ENCODE results near the gene VAC14. TPM values are rescaled to one million over a fixed set of nuclear protein-coding genes. Genes with fewer than 3 reads are reported as not detected.

Gene VAC14
- total RNA-seq, 1 donor from 2014 or later: 38.4 TPM

DNA sequence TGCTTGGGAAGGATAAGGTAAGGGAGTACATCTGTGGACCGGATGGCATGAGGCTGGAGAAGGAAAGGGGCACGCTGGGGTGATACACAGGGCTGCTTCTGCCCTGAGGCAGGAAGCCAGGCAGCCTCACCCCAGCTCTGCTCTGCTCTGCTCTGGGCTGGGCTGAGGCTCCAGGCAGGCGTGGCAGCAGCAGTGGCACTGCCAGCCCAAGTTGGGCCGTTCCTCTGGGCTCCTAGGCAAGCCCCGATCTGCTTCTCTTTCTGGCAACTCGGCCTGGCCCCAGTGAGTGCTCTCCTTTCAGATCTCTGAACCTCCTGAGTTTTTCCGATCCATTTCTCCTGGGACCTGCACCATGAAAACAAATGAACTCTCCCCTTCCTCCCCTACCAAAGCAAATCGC is 44.9 kb downstream of the VAC14 start:
- TF ChIP-seq, protein P1, sequence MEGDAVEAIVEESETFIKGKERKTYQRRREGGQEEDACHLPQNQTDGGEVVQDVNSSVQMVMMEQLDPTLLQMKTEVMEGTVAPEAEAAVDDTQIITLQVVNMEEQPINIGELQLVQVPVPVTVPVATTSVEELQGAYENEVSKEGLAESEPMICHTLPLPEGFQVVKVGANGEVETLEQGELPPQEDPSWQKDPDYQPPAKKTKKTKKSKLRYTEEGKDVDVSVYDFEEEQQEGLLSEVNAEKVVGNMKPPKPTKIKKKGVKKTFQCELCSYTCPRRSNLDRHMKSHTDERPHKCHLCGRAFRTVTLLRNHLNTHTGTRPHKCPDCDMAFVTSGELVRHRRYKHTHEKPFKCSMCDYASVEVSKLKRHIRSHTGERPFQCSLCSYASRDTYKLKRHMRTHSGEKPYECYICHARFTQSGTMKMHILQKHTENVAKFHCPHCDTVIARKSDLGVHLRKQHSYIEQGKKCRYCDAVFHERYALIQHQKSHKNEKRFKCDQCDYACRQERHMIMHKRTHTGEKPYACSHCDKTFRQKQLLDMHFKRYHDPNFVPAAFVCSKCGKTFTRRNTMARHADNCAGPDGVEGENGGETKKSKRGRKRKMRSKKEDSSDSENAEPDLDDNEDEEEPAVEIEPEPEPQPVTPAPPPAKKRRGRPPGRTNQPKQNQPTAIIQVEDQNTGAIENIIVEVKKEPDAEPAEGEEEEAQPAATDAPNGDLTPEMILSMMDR (IDR thresholded peaks at IDR 0.05; ENCODE audit: unreplicated experiment): no peak
- Mint-ChIP-seq H3K36me3 (ENCODE audit: insufficient read depth) (peaks cover 11% of the 10 kb centered on the region), H3K27ac (no peak overlapping the region), H3K27me3 (no peaks in the 10 kb centered on the region), H3K4me3 (ENCODE audit: low read depth) (no peak overlapping the region), H3K4me1 (ENCODE audit: low read depth) (no peaks in the 10 kb centered on the region), H3K9me3 (ENCODE audit: low read depth) (no peaks in the 10 kb centered on the region)
- no peak for DNase-seq (ENCODE audit: low spot score, unreplicated experiment)

DNA sequence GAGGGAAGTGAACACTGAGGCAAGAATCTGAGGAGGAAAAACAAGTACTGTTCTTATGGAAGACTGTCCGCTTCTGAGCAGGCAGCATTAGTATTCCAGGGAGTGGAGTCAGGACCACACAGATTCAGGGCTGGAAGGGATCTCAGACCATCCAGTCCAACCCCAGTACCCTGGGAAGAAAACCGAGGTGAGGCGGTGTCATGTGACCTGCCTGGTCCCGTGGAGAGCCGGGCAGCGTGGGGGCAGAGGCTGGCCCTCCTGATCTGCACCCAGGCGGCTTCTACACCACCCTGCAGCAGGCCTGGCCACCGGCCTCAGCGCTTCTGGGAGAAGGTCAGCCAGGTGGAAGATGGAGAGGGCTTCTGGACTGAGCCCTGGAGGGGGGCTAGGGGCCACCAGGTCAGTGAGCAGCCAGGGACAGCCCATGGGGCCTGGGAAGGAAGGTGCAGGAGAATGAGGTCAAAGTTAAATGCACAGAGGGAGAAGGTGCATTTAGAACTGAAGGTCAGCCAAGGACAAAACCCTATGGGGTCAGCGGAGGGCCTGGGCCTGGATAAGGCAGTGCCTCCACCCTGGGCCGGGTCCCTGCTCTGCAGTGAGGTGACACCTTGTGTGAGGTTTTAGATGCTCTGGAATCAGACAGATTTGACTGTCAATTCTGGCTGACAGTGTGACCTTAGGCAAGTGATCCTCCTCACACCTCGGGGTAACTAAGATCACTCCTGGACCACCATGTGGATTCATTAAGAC is 45.9 kb downstream of the VAC14 start:
- no peak overlapping the region for H3K4me3 Mint-ChIP-seq (ENCODE audit: low read depth)
- DNase-seq (ENCODE audit: low spot score, unreplicated experiment): no peak
- peaks cover 7% of the 10 kb centered on the region for H3K4me1 Mint-ChIP-seq (ENCODE audit: low read depth)
- peaks cover 11% of the 10 kb centered on the region for H3K36me3 Mint-ChIP-seq (ENCODE audit: insufficient read depth)
- no peaks in the 10 kb centered on the region for H3K9me3 Mint-ChIP-seq (ENCODE audit: low read depth)
- TF ChIP-seq, protein P1 (IDR thresholded peaks at IDR 0.05; ENCODE audit: unreplicated experiment): no peak
- no peaks in the 10 kb centered on the region for H3K27me3 Mint-ChIP-seq
- no peak overlapping the region for H3K27ac Mint-ChIP-seq

DNA sequence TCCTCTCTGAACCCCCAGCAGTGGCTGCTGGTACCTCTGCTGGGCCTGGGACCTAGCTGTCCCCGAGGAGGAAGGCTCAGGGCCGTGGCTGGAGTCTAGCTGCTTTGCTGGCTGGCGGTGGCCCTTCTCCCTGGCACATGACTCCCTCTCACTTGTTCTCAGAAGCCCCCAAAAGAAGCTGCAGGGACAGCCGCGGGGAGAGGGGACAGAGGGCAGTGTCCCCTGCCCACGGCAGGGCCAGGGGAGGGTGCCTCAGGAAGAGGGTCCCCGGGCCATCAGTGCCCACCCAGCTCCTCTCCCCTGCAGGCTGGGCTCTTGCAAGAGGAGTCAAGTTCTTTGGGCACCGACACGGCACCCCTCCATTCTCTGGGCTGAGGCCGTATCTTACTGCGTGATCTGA is 46.6 kb downstream of the VAC14 start:
- Mint-ChIP-seq H3K27ac (no peak overlapping the region), H3K36me3 (ENCODE audit: insufficient read depth) (peaks cover 9% of the 10 kb centered on the region), H3K4me1 (ENCODE audit: low read depth) (peaks cover 7% of the 10 kb centered on the region), H3K27me3 (no peaks in the 10 kb centered on the region), H3K9me3 (ENCODE audit: low read depth) (no peaks in the 10 kb centered on the region), H3K4me3 (ENCODE audit: low read depth) (no peak overlapping the region)
- TF ChIP-seq, protein P1 (IDR thresholded peaks at IDR 0.05; ENCODE audit: unreplicated experiment): no peak
- DNase-seq (ENCODE audit: low spot score, unreplicated experiment): no peak

DNA sequence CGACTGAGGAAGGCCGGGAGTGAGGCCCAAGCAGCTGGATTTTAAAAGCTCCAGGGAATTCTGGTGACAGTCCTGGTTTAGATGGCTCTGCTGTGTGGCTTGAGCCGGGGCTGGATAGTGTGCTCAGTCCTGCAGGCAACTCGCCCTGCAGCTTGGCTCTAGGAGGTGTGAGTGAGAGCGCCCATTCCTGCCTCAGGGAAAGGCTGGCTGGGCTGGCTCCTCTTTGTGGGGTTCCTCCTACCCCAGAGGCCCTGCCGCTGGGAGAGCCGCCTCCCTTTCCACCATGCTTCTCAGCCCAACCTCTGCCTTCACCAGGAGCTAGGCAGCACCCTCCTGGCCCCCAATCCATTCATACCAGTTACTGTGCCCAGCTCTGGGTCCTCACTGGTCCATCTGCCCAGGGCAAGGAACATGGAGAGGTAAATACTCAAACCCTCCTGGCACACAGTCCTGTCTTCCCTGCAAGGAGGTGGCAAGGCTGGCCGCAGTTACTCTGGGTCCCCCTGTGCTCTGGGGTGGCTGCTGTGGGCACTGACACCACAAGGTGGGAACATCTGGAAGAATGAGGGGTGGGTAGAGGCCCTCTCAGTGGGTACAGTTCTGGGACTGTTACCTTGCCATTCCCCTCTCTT is 47.1 kb downstream of the VAC14 start:
- no peak for DNase-seq (ENCODE audit: low spot score, unreplicated experiment)
- Mint-ChIP-seq H3K36me3 (ENCODE audit: insufficient read depth) (peaks cover 6% of the 10 kb centered on the region), H3K4me3 (ENCODE audit: low read depth) (no peak overlapping the region), H3K4me1 (ENCODE audit: low read depth) (peaks cover 7% of the 10 kb centered on the region), H3K27ac (no peak overlapping the region), H3K9me3 (ENCODE audit: low read depth) (no peaks in the 10 kb centered on the region), H3K27me3 (no peaks in the 10 kb centered on the region)
- TF ChIP-seq, protein P1 (IDR thresholded peaks at IDR 0.05; ENCODE audit: unreplicated experiment): no peak

DNA sequence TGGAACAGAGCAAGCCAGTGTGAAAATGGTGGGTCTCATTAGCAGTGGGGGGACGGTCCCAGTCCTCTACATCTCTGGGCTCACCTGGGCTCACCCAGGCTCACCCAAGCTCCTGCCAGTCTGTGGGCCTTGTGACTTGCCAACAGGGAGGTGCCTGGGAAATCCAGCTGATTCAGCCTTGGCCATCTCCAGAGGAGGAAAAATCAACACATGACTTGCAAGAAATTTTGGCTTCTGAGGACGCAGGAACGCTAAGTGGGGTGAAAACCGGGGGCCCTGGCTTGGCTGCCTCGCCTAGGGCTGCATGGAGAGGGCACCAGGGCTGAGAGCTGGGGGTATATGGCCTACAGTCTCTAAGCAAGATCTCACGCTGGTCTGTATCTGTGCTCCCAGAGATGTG is 47.7 kb downstream of the VAC14 start:
- TF ChIP-seq, protein P1 (IDR thresholded peaks at IDR 0.05; ENCODE audit: unreplicated experiment): no peak
- Mint-ChIP-seq H3K4me3 (ENCODE audit: low read depth) (no peak overlapping the region), H3K36me3 (ENCODE audit: insufficient read depth) (peaks cover 4% of the 10 kb centered on the region), H3K4me1 (ENCODE audit: low read depth) (peaks cover 7% of the 10 kb centered on the region), H3K9me3 (ENCODE audit: low read depth) (no peaks in the 10 kb centered on the region), H3K27ac (no peak overlapping the region), H3K27me3 (no peaks in the 10 kb centered on the region)
- DNase-seq (ENCODE audit: low spot score, unreplicated experiment): no peak
